Smooth muscle cell of trachea (primary cell): ENCODE measurements around the gene ATP1A2. TPM values are rescaled to one million over a fixed set of nuclear protein-coding genes. Genes with fewer than 3 reads are reported as not detected.

ENCODE experiments used
- total RNA-seq: library from RNA; depleted of rRNA; stranded (reverse); fragments of >200 nt; gene quantifications from 2 replicates; pipeline ENCODE4 v1.2.1, GENCODE V29; 2014

Gene ATP1A2
- total RNA-seq, result 0.58 and 5.8 TPM in 2 replicates

GRCh38 chr1:160115545-160116282 lies at the start of gene ATP1A2:
TSS of gene ATP1A2 (plus strand) at chr1:160115759. CDS start at chr1:160115862, 103 bp downstream.

GRCh38 chr1:160069460-160070231 lies 45.9 kb upstream of the ATP1A2 start, which contains the start of gene KCNJ10:
TSS of gene KCNJ10 (minus strand) at chr1:160070160. CDS start at chr1:160042532, 27,628 bp downstream.

GRCh38 chr1:160081261-160081936 lies 34.2 kb upstream of the ATP1A2 start, which contains the start of gene KCNJ9:
TSS of gene KCNJ9 (plus strand) at chr1:160081538. CDS start at chr1:160084031, 2,493 bp downstream.

GRCh38 chr1:160097911-160098851 lies 17.4 kb upstream of the ATP1A2 start, which contains the start of gene IGSF8:
TSS of gene IGSF8 (minus strand) at chr1:160098619. CDS start at chr1:160098472, 147 bp downstream.

GRCh38 chr1:160151303-160151702 lies 35.7 kb downstream of the ATP1A2 start, which contains the start of gene ATP1A4:
TSS of gene ATP1A4 (plus strand) at chr1:160151603. CDS start at chr1:160152041, 438 bp downstream.

GRCh38 chr1:160189649-160190625 lies 74.4 kb downstream of the ATP1A2 start, which contains the start of gene CASQ1:
TSS of gene CASQ1 (plus strand) at chr1:160190575. CDS start at chr1:160190752, 177 bp downstream.

Other genes with a start within 250 kb of the ATP1A2 start
- 1.0 and 1.3 TPM in 2 replicates for gene CFAP45, start 215.6 kb upstream of the ATP1A2 start, total RNA-seq
- 318 and 504 TPM in 2 replicates for gene TAGLN2, start 190.3 kb upstream of the ATP1A2 start, total RNA-seq
- not detected in 2 replicates for gene IGSF9, start 170.1 kb upstream of the ATP1A2 start, total RNA-seq
- 0.33 TPM in 1 of 2 replicates, not detected in the other for gene SLAMF9, start 161.5 kb upstream of the ATP1A2 start, total RNA-seq
- 4.3 and 4.9 TPM in 2 replicates for gene PIGM, start 83.8 kb upstream of the ATP1A2 start, total RNA-seq
- under 0.01 TPM in 1 of 2 replicates, not detected in the other for gene KCNJ10, start 45.6 kb upstream of the ATP1A2 start, total RNA-seq
- gene KCNJ9, start 34.2 kb upstream of the ATP1A2 start, total RNA-seq, result under 0.01 TPM in 1 of 2 replicates, not detected in the other
- 16.0 and 38.5 TPM in 2 replicates for gene IGSF8, start 17.1 kb upstream of the ATP1A2 start, total RNA-seq
- gene ATP1A4, start 35.8 kb downstream of the ATP1A2 start, total RNA-seq, result not detected in 2 replicates
- 0.83 TPM in 1 of 2 replicates, not detected in the other for gene CASQ1, start 74.8 kb downstream of the ATP1A2 start, total RNA-seq
- gene PEA15, start 89.6 kb downstream of the ATP1A2 start, total RNA-seq, result 80.4 and 137 TPM in 2 replicates
- gene DCAF8, start 146.8 kb downstream of the ATP1A2 start, total RNA-seq, result 111 TPM in 2 replicates
- gene PEX19, start 169.4 kb downstream of the ATP1A2 start, total RNA-seq, result 62.0 and 86.7 TPM in 2 replicates
- 337 and 425 TPM in 2 replicates for gene COPA, start 227.5 kb downstream of the ATP1A2 start, total RNA-seq
- gene NCSTN, start 227.6 kb downstream of the ATP1A2 start, total RNA-seq, result 113 and 187 TPM in 2 replicates